ENCODE measurements around the gene RAN. TPM values are rescaled to one million over a fixed set of nuclear protein-coding genes. Genes with fewer than 3 reads are reported as not detected.
"Not testable (repeated sequence)": the region's sequence is repeated elsewhere in the genome, so short reads cannot be mapped to it uniquely, and the experiment has no call there.

RAN gene
- total RNA-seq (2014; rRNA removed; shearing (Covaris generic)), result 435 and 579 TPM in 2 replicates

GRCh38 chr12:130871286-130872178 is at the start of gene RAN:
Gene RAN, plus strand, starts transcription at chr12:130872066. Its CDS starts 528 bp downstream, at chr12:130872594.
- peak; percentile 85 for DNase-seq (ENCODE audit: low read depth)

- no peak for DNase-seq (ENCODE audit: low read depth)
These were observed 46.1 kb upstream of the RAN start for GRCh38 chr12:130825771-130826150.

GRCh38 chr12:130826151-130826801 is 45.6 kb upstream of the RAN start:
- no peak for DNase-seq (ENCODE audit: low read depth)

GRCh38 chr12:130827432-130827831 is 44.4 kb upstream of the RAN start:
- no peak for DNase-seq (ENCODE audit: low read depth)

GRCh38 chr12:130828895-130829294 is 43.0 kb upstream of the RAN start:
- DNase-seq (ENCODE audit: low read depth), result no peak

GRCh38 chr12:130829391-130830245 is 42.2 kb upstream of the RAN start:
- DNase-seq (ENCODE audit: low read depth), result no peak

GRCh38 chr12:130830246-130830551 is 41.7 kb upstream of the RAN start:
- DNase-seq (ENCODE audit: low read depth), result no peak

GRCh38 chr12:130831246-130831645 is 40.6 kb upstream of the RAN start:
- no peak for DNase-seq (ENCODE audit: low read depth)

- DNase-seq (ENCODE audit: low read depth), result no peak
These were observed 39.9 kb upstream of the RAN start for GRCh38 chr12:130831876-130832405.

GRCh38 chr12:130832561-130833209 is 39.2 kb upstream of the RAN start:
- no peak for DNase-seq (ENCODE audit: low read depth)

GRCh38 chr12:130835011-130835410 is 36.9 kb upstream of the RAN start:
- DNase-seq (ENCODE audit: low read depth), result no peak

GRCh38 chr12:130835436-130835835 is 36.4 kb upstream of the RAN start:
- DNase-seq (ENCODE audit: low read depth), result no peak

- DNase-seq (ENCODE audit: low read depth), result peak; percentile 31
These were observed 33.4 kb upstream of the RAN start for GRCh38 chr12:130838284-130838950.

GRCh38 chr12:130838951-130839769 is 32.7 kb upstream of the RAN start, which contains the start of gene STX2:
Gene STX2, minus strand, starts transcription at chr12:130839250. Its CDS starts 151 bp downstream, at chr12:130839099.
- DNase-seq (ENCODE audit: low read depth), result peak; percentile 72

GRCh38 chr12:130839770-130840404 is 32.0 kb upstream of the RAN start:
- no peak for DNase-seq (ENCODE audit: low read depth)

- DNase-seq (ENCODE audit: low read depth), result no peak
These were observed 25.5 kb upstream of the RAN start for GRCh38 chr12:130846369-130846768.

GRCh38 chr12:130847112-130847511 is 24.8 kb upstream of the RAN start:
- DNase-seq (ENCODE audit: low read depth), result no peak

- not testable (repeated sequence) for DNase-seq (ENCODE audit: low read depth)
These were observed 23.8 kb upstream of the RAN start for GRCh38 chr12:130848105-130848504.

GRCh38 chr12:130848785-130849305 is 23.0 kb upstream of the RAN start:
- not testable (repeated sequence) for DNase-seq (ENCODE audit: low read depth)
